HG02588 (cell line): ENCODE measurements around the gene GREB1.
"Not testable (repeated sequence)": the region's sequence is repeated elsewhere in the genome, so short reads cannot be mapped to it uniquely, and the experiment has no call there.

ENCODE experiments used
- ATAC-seq: cut with Tn5 transposase; IDR thresholded peaks from one replicate; pipeline ENCODE4 v1.9.1; 2021; ENCODE audit warnings: mild to moderate bottlenecking, moderate library complexity; ENCODE audit not compliant: unreplicated experiment

The GREB1 gene

GRCh38 chr2:11658208-11659114, 124.6 kb downstream of the GREB1 start:
- ATAC-seq = no peak

GRCh38 chr2:11659115-11659475, 125.2 kb downstream of the GREB1 start:
- ATAC-seq = no peak

GRCh38 chr2:11659851-11660250, 126.0 kb downstream of the GREB1 start:
- no peak for ATAC-seq

GRCh38 chr2:11660396-11660795, 126.6 kb downstream of the GREB1 start:
- not testable (repeated sequence) for ATAC-seq

GRCh38 chr2:11661891-11662435, 128.1 kb downstream of the GREB1 start:
- ATAC-seq = no peak

GRCh38 chr2:11662882-11663281, 129.0 kb downstream of the GREB1 start:
- ATAC-seq = no peak

- ATAC-seq = no peak
Observed at GRCh38 chr2:11663427-11663826, 129.6 kb downstream of the GREB1 start.

- ATAC-seq = no peak
Observed at GRCh38 chr2:11665028-11665427, 131.2 kb downstream of the GREB1 start.

- ATAC-seq = no peak
Observed at GRCh38 chr2:11665510-11666362, 131.9 kb downstream of the GREB1 start.

GRCh38 chr2:11667194-11667593, 133.3 kb downstream of the GREB1 start:
- no peak for ATAC-seq

- ATAC-seq = no peak
Observed at GRCh38 chr2:11667866-11668637, 134.2 kb downstream of the GREB1 start.

- ATAC-seq = no peak
Observed at GRCh38 chr2:11669454-11670291, 135.8 kb downstream of the GREB1 start, which contains the start of gene NTSR2. Gene NTSR2 (minus strand): TSS chr2:11670195. CDS start chr2:11670129, 66 bp downstream.

- ATAC-seq = no peak
Observed at GRCh38 chr2:11672407-11672806, 138.6 kb downstream of the GREB1 start.

GRCh38 chr2:11674983-11675382, 141.1 kb downstream of the GREB1 start:
- ATAC-seq = no peak

GRCh38 chr2:11675423-11676112, 141.7 kb downstream of the GREB1 start:
- no peak for ATAC-seq

GRCh38 chr2:11676640-11677039, 142.8 kb downstream of the GREB1 start:
- no peak for ATAC-seq

GRCh38 chr2:11677136-11678055, 143.6 kb downstream of the GREB1 start:
- ATAC-seq = no peak

GRCh38 chr2:11678306-11678960, 144.6 kb downstream of the GREB1 start:
- ATAC-seq = no peak
